HTR-8/SVneo (cell line): ENCODE data around the gene LAMA2.
"Not testable (repeated sequence)": the region's sequence is repeated elsewhere in the genome, so short reads cannot be mapped to it uniquely, and the experiment has no call there.

Experiments
- DNase-seq: peaks from one replicate; pipeline ENCODE4 v3.0.0; 2011; ENCODE audit warnings: low spot score, mixed read lengths; ENCODE audit not compliant: insufficient read length
- FAIRE-seq: peaks from 2 replicates; lab custom pipeline; 2011; peaks lifted over from hg19 to GRCh38; lab: Jason Lieb, UNC

The LAMA2 gene

GRCh38 chr6:129153257-129153656 is 270.3 kb downstream of the LAMA2 start:
- no peak for FAIRE-seq
- DNase-seq = no peak

- DNase-seq, FAIRE-seq: not testable (repeated sequence)
Measured at GRCh38 chr6:129159242-129159641, 276.3 kb downstream of the LAMA2 start.

GRCh38 chr6:129162605-129163004 is 279.7 kb downstream of the LAMA2 start:
- no peak for FAIRE-seq

GRCh38 chr6:129163551-129163950 is 280.6 kb downstream of the LAMA2 start:
- FAIRE-seq (no peak), DNase-seq (no peak)

More at GRCh38 chr6:129162605-129163004, 279.7 kb downstream of the LAMA2 start:
- DNase-seq = no peak

GRCh38 chr6:129164032-129164431 is 281.1 kb downstream of the LAMA2 start:
- FAIRE-seq (no peak), DNase-seq (no peak)

GRCh38 chr6:129172279-129172995 is 289.5 kb downstream of the LAMA2 start:
- not testable (repeated sequence) for FAIRE-seq, DNase-seq

- DNase-seq (no peak), FAIRE-seq (no peak)
Measured at GRCh38 chr6:129175066-129175465, 292.1 kb downstream of the LAMA2 start.

GRCh38 chr6:129177801-129178200 is 294.9 kb downstream of the LAMA2 start:
- no peak for DNase-seq
- FAIRE-seq = no peak

GRCh38 chr6:129179283-129179682 is 296.3 kb downstream of the LAMA2 start:
- FAIRE-seq (no peak), DNase-seq (no peak)

- FAIRE-seq (no peak), DNase-seq (no peak)
Measured at GRCh38 chr6:129181001-129181400, 298.1 kb downstream of the LAMA2 start.

GRCh38 chr6:129183187-129183591 is 300.3 kb downstream of the LAMA2 start:
- FAIRE-seq (no peak), DNase-seq (no peak)

- DNase-seq = peak; percentile 5
Measured at GRCh38 chr6:129183681-129184301, 300.9 kb downstream of the LAMA2 start.

GRCh38 chr6:129184324-129184723 is 301.4 kb downstream of the LAMA2 start:
- DNase-seq (no peak), FAIRE-seq (no peak)

More at GRCh38 chr6:129183681-129184301, 300.9 kb downstream of the LAMA2 start:
- FAIRE-seq = no peak

GRCh38 chr6:129184808-129185366 is 301.9 kb downstream of the LAMA2 start:
- FAIRE-seq = no peak
- no peak for DNase-seq

- no peak for FAIRE-seq
Measured at GRCh38 chr6:129186988-129187387, 304.1 kb downstream of the LAMA2 start.

GRCh38 chr6:129188306-129188705 is 305.4 kb downstream of the LAMA2 start:
- DNase-seq (no peak), FAIRE-seq (no peak)

More at GRCh38 chr6:129186988-129187387, 304.1 kb downstream of the LAMA2 start:
- peak; percentile 32 for DNase-seq

- no peak for FAIRE-seq
- DNase-seq = no peak
Measured at GRCh38 chr6:129188795-129189194, 305.9 kb downstream of the LAMA2 start.

GRCh38 chr6:129189266-129189665 is 306.3 kb downstream of the LAMA2 start:
- DNase-seq = no peak
- no peak for FAIRE-seq

- FAIRE-seq (no peak), DNase-seq (no peak)
Measured at GRCh38 chr6:129191235-129191634, 308.3 kb downstream of the LAMA2 start.

- FAIRE-seq (no peak), DNase-seq (no peak)
Measured at GRCh38 chr6:129192458-129192989, 309.6 kb downstream of the LAMA2 start.

- FAIRE-seq (no peak), DNase-seq (no peak)
Measured at GRCh38 chr6:129194306-129194941, 311.5 kb downstream of the LAMA2 start.
